Activated T-cell treated with anti-CD3 and anti-CD28 coated beads, Interleukin-2, amount 50 U/mL, for 72 hours (primary cell): Measurements from ENCODE around the gene TRAPPC8. TPM values are rescaled to one million over a fixed set of nuclear protein-coding genes. Genes with fewer than 3 reads are reported as not detected.

ENCODE experiments used
- ATAC-seq, 2 donors: fragments of 150-1000 bp; cut with Tn5 transposase; replicated peaks in 1 of 2; 2 replicates each; pipeline ENCODE4 v1.10.0; 2021; ENCODE audit warnings: moderate library complexity in 2 of 2, mild to moderate bottlenecking in 1 of 2
- DNase-seq, 2 donors: peaks; one replicate each; pipeline ENCODE4 v3.0.0; 2021 to 2022; ENCODE audit warnings: mixed read lengths in 1 of 2
- H3K27ac Mint-ChIP-seq: one replicate; pipeline ENCODE4 v1.8.0; 2022; ENCODE audit warnings: mild to moderate bottlenecking, moderate library complexity, mixed read lengths
- H3K27me3 Mint-ChIP-seq: one replicate; pipeline ENCODE4 v1.8.0; 2022; ENCODE audit warnings: low read depth, mixed read lengths
- H3K36me3 Mint-ChIP-seq, 2 donors: one replicate each; pipeline ENCODE4 v1.8.0; 2022; ENCODE audit warnings: mixed read lengths in 2 of 2, mild to moderate bottlenecking in 1 of 2; ENCODE audit not compliant: insufficient read depth in 2 of 2
- H3K4me1 Mint-ChIP-seq: one replicate; pipeline ENCODE4 v1.8.0; 2022; ENCODE audit warnings: low read depth, mixed read lengths
- H3K4me3 Mint-ChIP-seq, 2 donors: one replicate each; pipeline ENCODE4 v1.8.0; 2022; ENCODE audit warnings: mild to moderate bottlenecking in 2 of 2, mixed read lengths in 2 of 2, moderate library complexity in 2 of 2
- H3K9me3 Mint-ChIP-seq, 2 donors: one replicate each; pipeline ENCODE4 v1.8.0; 2022; ENCODE audit warnings: mixed read lengths in 2 of 2
- total RNA-seq, 2 donors: library from RNA; stranded (reverse); gene quantifications; one replicate each; pipeline ENCODE4 v1.2.3, GENCODE V29; 2022

The TRAPPC8 gene
- total RNA-seq, 2 donors from 2014 or later: 39.1 to 40.9 TPM

GRCh38 chr18:31792580-31792911 is 150.4 kb downstream of the TRAPPC8 start:
- H3K36me3 Mint-ChIP-seq: no peaks in the 10 kb centered on the region
- no peaks in the 10 kb centered on the region for H3K27me3 Mint-ChIP-seq
- no peak overlapping the region for H3K27ac Mint-ChIP-seq
- ATAC-seq (no peak), DNase-seq (no peak)
- no peaks in the 10 kb centered on the region for H3K4me1 Mint-ChIP-seq
- no peaks in the 10 kb centered on the region for H3K9me3 Mint-ChIP-seq
- no peak overlapping the region for H3K4me3 Mint-ChIP-seq

- Mint-ChIP-seq H3K27ac (no peak overlapping the region), H3K4me3 (no peak overlapping the region), H3K27me3 (no peaks in the 10 kb centered on the region), H3K9me3 (no peaks in the 10 kb centered on the region), H3K4me1 (no peaks in the 10 kb centered on the region), H3K36me3 (no peaks in the 10 kb centered on the region)
- DNase-seq (no peak), ATAC-seq (no peak)
These were observed 150.9 kb downstream of the TRAPPC8 start for GRCh38 chr18:31791817-31792579.

GRCh38 chr18:31789409-31789808 is 153.5 kb downstream of the TRAPPC8 start:
- no peak overlapping the region for H3K4me3 Mint-ChIP-seq

DNA sequence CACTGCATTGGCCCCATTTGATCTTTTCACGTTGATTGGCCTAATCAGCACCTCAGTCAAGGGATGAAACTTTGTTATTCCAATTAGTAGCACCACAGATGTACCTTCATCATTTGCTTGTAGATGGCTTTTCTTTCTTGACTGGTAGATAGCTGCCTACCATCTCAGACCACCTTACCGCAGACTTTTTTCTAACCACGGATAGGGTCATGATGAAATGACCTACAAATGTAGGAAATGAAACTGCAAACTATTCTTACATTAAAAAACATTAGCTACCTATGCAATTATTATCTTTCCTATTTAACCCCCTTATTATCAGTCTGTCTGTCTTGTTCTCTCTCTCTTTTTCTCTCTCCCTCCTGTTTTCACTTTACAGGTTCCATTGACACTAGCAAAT is 159.9 kb downstream of the TRAPPC8 start:
- no peak overlapping the region for H3K4me3 Mint-ChIP-seq
- H3K36me3 Mint-ChIP-seq: peaks cover 2 to 7% of the 10 kb centered on the region in 2 donors
- H3K27me3 Mint-ChIP-seq: no peaks in the 10 kb centered on the region
- H3K4me1 Mint-ChIP-seq: no peaks in the 10 kb centered on the region
- no peak for ATAC-seq
- DNase-seq: no peak
- H3K27ac Mint-ChIP-seq: no peak overlapping the region
- peaks cover 2 to 6% of the 10 kb centered on the region in 2 donors for H3K9me3 Mint-ChIP-seq

More at GRCh38 chr18:31789409-31789808, 153.5 kb downstream of the TRAPPC8 start:
- H3K27me3 Mint-ChIP-seq: no peaks in the 10 kb centered on the region
- no peak overlapping the region for H3K27ac Mint-ChIP-seq
- DNase-seq (no peak), ATAC-seq (no peak)
- no peaks in the 10 kb centered on the region for H3K4me1 Mint-ChIP-seq
- H3K36me3 Mint-ChIP-seq: no peaks in the 10 kb centered on the region
- no peaks in the 10 kb centered on the region for H3K9me3 Mint-ChIP-seq

Other genes with a start within 250 kb of the TRAPPC8 start
- not detected for gene SLC25A52, start 182.2 kb downstream of the TRAPPC8 start, total RNA-seq
- gene RNF125, start 75.7 kb upstream of the TRAPPC8 start, total RNA-seq: 10 to 100 TPM; 40.5 to 43.3 TPM
- gene RNF138, start 148.7 kb upstream of the TRAPPC8 start, total RNA-seq: 10 to 100 TPM; 74.7 to 79.9 TPM
- gene MEP1B, start 246.9 kb upstream of the TRAPPC8 start, total RNA-seq: not detected